IMR-90 (cell line): ENCODE results near the gene DDX21. TPM values are rescaled to one million over a fixed set of nuclear protein-coding genes. Genes with fewer than 3 reads are reported as not detected.
"Not testable (repeated sequence)": the region's sequence is repeated elsewhere in the genome, so short reads cannot be mapped to it uniquely, and the experiment has no call there.

Source experiments
- ATAC-seq: fragments of 200-7000 bp; cut with Tn5 transposase; 2 replicates; pipeline ENCODE4 v1.9.1; 2020; ENCODE audit warnings: low read depth, mild to moderate bottlenecking, moderate library complexity
- BruUV-seq: library from RNA; stranded (reverse); fragments of 400-500 nt; replicated peaks from 2 replicates; lab custom pipeline; 2021; lab: Mats Ljungman, UMichigan
- CTCF ChIA-PET: fragments of 300-600 bp; formaldehyde crosslinking; extraction: SDS; loops from one replicate; lab custom pipeline; 2021; ENCODE audit warnings: antibody characterized with exemption; lab: Yijun Ruan, JAX
- POLR2A ChIA-PET: fragments of 300-600 bp; sonication (Branson Sonifier 250); formaldehyde crosslinking; loops from one replicate; lab custom pipeline; 2022; ENCODE audit warnings: antibody characterized with exemption; ENCODE audit not compliant: unreplicated experiment; lab: Charles Lee
- DNase-seq: peaks from one replicate; pipeline ENCODE4 v3.0.0; 2013
- H2AFZ ChIP-seq: replicated peaks from 2 replicates; pipeline ENCODE3; 2013; ENCODE audit warnings: low read length, mild to moderate bottlenecking; ENCODE audit not compliant: poor library complexity
- H2AK5ac ChIP-seq: 2 replicates; pipeline ENCODE4 v1.6.1; 2013; ENCODE audit warnings: low read depth, low read length, inconsistent platforms
- H2AK9ac ChIP-seq: replicated peaks from 2 replicates; pipeline ENCODE3; 2013; ENCODE audit warnings: mild to moderate bottlenecking, low read depth, low read length, moderate library complexity; ENCODE audit not compliant: poor library complexity
- H2BK120ac ChIP-seq: 2 replicates; pipeline ENCODE4 v1.6.1; 2013; ENCODE audit warnings: low read depth, low read length, inconsistent platforms
- H2BK15ac ChIP-seq: 3 replicates; pipeline ENCODE4 v1.6.1; 2013; ENCODE audit warnings: low read depth, low read length, inconsistent platforms
- H2BK20ac ChIP-seq: 2 replicates; pipeline ENCODE4 v1.6.1; 2013; ENCODE audit warnings: low read depth, mild to moderate bottlenecking, inconsistent platforms, low read length, moderate library complexity
- H2BK5ac ChIP-seq: 2 replicates; pipeline ENCODE4 v1.6.1; 2013; ENCODE audit warnings: mild to moderate bottlenecking, low read depth, low read length, inconsistent platforms; ENCODE audit not compliant: poor library complexity, severe bottlenecking
- H3K14ac ChIP-seq: replicated peaks from 2 replicates; pipeline ENCODE4 v1.6.1; 2013; ENCODE audit warnings: low read depth, low read length, inconsistent platforms
- H3K18ac ChIP-seq: 2 replicates; pipeline ENCODE4 v1.6.1; 2013; ENCODE audit warnings: low read depth, low read length, control low read depth
- H3K23ac ChIP-seq: 2 replicates; pipeline ENCODE4 v1.6.1; 2013; ENCODE audit warnings: low read depth, low read length, inconsistent platforms
- H3K27ac ChIP-seq: 2 replicates; pipeline ENCODE4 v1.5.1; 2013; ENCODE audit warnings: mild to moderate bottlenecking, control low read depth, low read length; ENCODE audit not compliant: insufficient read depth
- H3K27me3 ChIP-seq: 2 replicates; pipeline ENCODE4 v1.6.1; 2013; ENCODE audit warnings: low read length; ENCODE audit not compliant: control insufficient read depth, insufficient read depth
- H3K36me3 ChIP-seq: 2 replicates; pipeline ENCODE4 v1.6.1; 2013; ENCODE audit warnings: low read length, mixed read lengths; ENCODE audit not compliant: control insufficient read depth, insufficient read depth
- H3K4ac ChIP-seq: 2 replicates; pipeline ENCODE4 v1.6.1; 2013; ENCODE audit warnings: low read depth, low read length, inconsistent platforms
- H3K4me1 ChIP-seq: 2 replicates; pipeline ENCODE4 v1.6.1; 2013; ENCODE audit warnings: low read length, mixed read lengths; ENCODE audit not compliant: control insufficient read depth, insufficient read depth
- H3K4me2 ChIP-seq: 2 replicates; pipeline ENCODE4 v1.6.1; 2013; ENCODE audit warnings: low read depth, mild to moderate bottlenecking, control low read depth, low read length, moderate library complexity
- H3K4me3 ChIP-seq: 2 replicates; pipeline ENCODE4 v1.5.1; 2013; ENCODE audit warnings: low read depth, mild to moderate bottlenecking, control low read depth, low read length, moderate library complexity; ENCODE audit not compliant: insufficient read depth
- H3K56ac ChIP-seq: 2 replicates; pipeline ENCODE4 v1.6.1; 2013; ENCODE audit warnings: low read length, inconsistent platforms; ENCODE audit not compliant: insufficient read depth; ENCODE audit errors: extremely low read depth
- H3K79me1 ChIP-seq, 2 experiments: 2 replicates each; pipeline ENCODE4 v1.6.1; 2013; ENCODE audit warnings: low read length in 2 of 2, inconsistent platforms in 1 of 2, low read depth in 1 of 2
- H3K9ac ChIP-seq: 2 replicates; pipeline ENCODE4 v1.6.1; 2013; ENCODE audit warnings: low read depth, low read length, control low read depth
- H3K9me1 ChIP-seq: 2 replicates; pipeline ENCODE4 v1.6.1; 2013; ENCODE audit warnings: low read length, inconsistent platforms; ENCODE audit not compliant: insufficient read depth
- H3K9me3 ChIP-seq: 2 replicates; pipeline ENCODE4 v1.6.1; 2013; ENCODE audit warnings: low read length; ENCODE audit not compliant: control insufficient read depth, insufficient read depth
- H4K20me1 ChIP-seq: 2 replicates; pipeline ENCODE4 v1.6.1; 2013; ENCODE audit warnings: low read length, inconsistent platforms; ENCODE audit not compliant: insufficient read depth
- H4K5ac ChIP-seq: 2 replicates; pipeline ENCODE4 v1.6.1; 2013; ENCODE audit warnings: mild to moderate bottlenecking, low read depth, low read length, control low read depth
- H4K8ac ChIP-seq, 2 experiments: 2 replicates each; pipeline ENCODE4 v1.6.1; 2013; ENCODE audit warnings: low read depth in 2 of 2, low read length in 2 of 2, control low read depth in 1 of 2, inconsistent platforms in 1 of 2
- H4K91ac ChIP-seq: 2 replicates; pipeline ENCODE4 v1.6.1; 2013; ENCODE audit warnings: low read depth, low read length, inconsistent platforms; ENCODE audit not compliant: insufficient read depth
- WGBS, 2 experiments: methylation state at CpG; one replicate each; pipeline versions ENCODE4 v1.1.5 to v1.1.7; 2013; ENCODE audit warnings: missing lambda C conversion rate in 2 of 2; ENCODE audit not compliant: insufficient read length in 1 of 2; ENCODE audit errors: extremely low coverage in 2 of 2; 5-methylcytosine and 5-hydroxymethylcytosine counted together
- dilution Hi-C: fragments of 300-500 bp; cut with HindIII; formaldehyde crosslinking; loops from one replicate; pipeline ENCODE4 v1.14.3; 2018; ENCODE audit warnings: low sequenced_read_pairs; ENCODE audit not compliant: unreplicated experiment
- in situ Hi-C: fragments of 300-500 bp; cut with MboI; formaldehyde crosslinking; loops from 3 replicates; pipeline ENCODE4 v1.14.3; 2019; ENCODE audit warnings: low sequenced_read_pairs, inconsistent platforms, mixed read lengths
- intact Hi-C: fragments of 100-400 bp; cut with micrococcal nuclease; formaldehyde crosslinking; loops from 2 replicates; pipeline ENCODE4 v1.10.0; 2022
- polyA plus RNA-seq, 3 experiments: library from polyadenylated mRNA; depleted of rRNA; stranded (reverse); fragments of >200 nt; gene quantifications; 2 replicates each; pipeline ENCODE4 v1.2.3, GENCODE V29; 2012; ENCODE audit warnings: low replicate concordance in 1 of 3
- total RNA-seq: library from RNA; depleted of rRNA; stranded (reverse); fragments of >200 nt; gene quantifications from 2 replicates; pipeline ENCODE4 v1.2.3, GENCODE V29; 2012

Gene DDX21
- total and polyA plus RNA-seq, 2 of the 4 experiments (the other 2 are of a cell fraction), result 43.2 to 73.7 TPM

DNA sequence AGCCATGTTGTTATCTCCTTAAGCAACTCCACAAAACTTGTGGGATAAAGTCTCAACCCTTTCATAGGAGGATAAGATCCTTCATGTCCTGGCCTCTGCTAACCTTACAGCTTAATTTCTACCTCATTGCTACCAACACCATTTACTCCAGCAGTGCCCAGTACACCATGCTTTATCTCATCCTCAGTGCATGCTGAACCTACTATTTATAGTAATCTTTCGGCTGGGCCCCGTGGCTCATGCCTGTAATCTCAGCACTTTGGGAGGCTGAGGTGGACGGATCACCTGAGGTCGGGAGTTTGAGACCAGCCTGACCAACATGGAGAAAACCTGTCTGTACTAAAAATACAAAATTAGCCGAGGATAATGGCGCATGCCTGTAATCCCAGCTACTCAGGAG lies 23.8 kb downstream of the DDX21 start:
- H4K8ac ChIP-seq, ATAC-seq, H3K9ac ChIP-seq, H2AFZ ChIP-seq, H3K4me3 ChIP-seq, H3K18ac ChIP-seq, H2AK9ac ChIP-seq, DNase-seq, H4K91ac ChIP-seq, H2BK15ac ChIP-seq, CTCF ChIA-PET, H2BK120ac ChIP-seq, H3K4me2 ChIP-seq, H3K23ac ChIP-seq, H3K4ac ChIP-seq, H3K27ac ChIP-seq, H3K14ac ChIP-seq, in situ Hi-C loops, dilution Hi-C loops, H4K5ac ChIP-seq, H3K4me1 ChIP-seq, H3K9me3 ChIP-seq, H3K56ac ChIP-seq, POLR2A ChIA-PET, H2BK20ac ChIP-seq, H3K27me3 ChIP-seq, H4K20me1 ChIP-seq, H3K9me1 ChIP-seq, BruUV-seq, H2BK5ac ChIP-seq, H2AK5ac ChIP-seq: not testable (repeated sequence)
- WGBS, 2 experiments, result 100% methylated on average over 2 of the region's 6 CpGs; no CpG with 5 or more reads in 1 of the 2 experiments
- Histone ChIP-seq H3K79me1 (peaks cover 7 to 12% of the 10 kb centered on the region in 2 experiments; a peak in 3 of 4 replicates), H3K36me3 (peaks cover 34% of the 10 kb centered on the region)
- intact Hi-C loops, result loop anchor here (10.0 kb wide), 1 partner anchor 225 kb away; no protein-coding TSS in a partner anchor
